Left lung (tissue), 14 donors: ENCODE data around the gene LTV1. TPM values are rescaled to one million over a fixed set of nuclear protein-coding genes. Genes with fewer than 3 reads are reported as not detected.
A peak's percentile ranks its signal among the peaks of the same experiment; 100 is the strongest.
"Not testable (repeated sequence)": the region's sequence is repeated elsewhere in the genome, so short reads cannot be mapped to it uniquely, and the experiment has no call there.

ENCODE experiments used
- ATAC-seq: fragments of 200-7000 bp; cut with Tn5 transposase; one replicate; pipeline ENCODE4 v1.9.1; 2020; ENCODE audit warnings: moderate library complexity
- DNase-seq, 4 donors: peaks; one replicate each; pipeline ENCODE4 v3.0.0-alpha.2; 2013 to 2020
- H3K27ac ChIP-seq, 2 donors: fragments of 200-600 bp; sonication (generic) in 1 of 2; one replicate each; pipeline versions ENCODE4 v1.5.0 to v1.8.0; 2020 to 2021
- H3K27me3 ChIP-seq, 2 donors: fragments of 200-600 bp; sonication (generic) in 1 of 2; one replicate each; pipeline versions ENCODE4 v1.5.0 to v1.8.0; 2020 to 2021
- H3K36me3 ChIP-seq, 2 donors: fragments of 200-600 bp; sonication (generic) in 1 of 2; one replicate each; pipeline versions ENCODE4 v1.5.0 to v1.8.0; 2020 to 2021
- H3K4me1 ChIP-seq, 2 donors: fragments of 200-600 bp; one replicate each; pipeline ENCODE4 v1.8.0; 2021
- H3K4me3 ChIP-seq, 2 donors: fragments of 200-600 bp; sonication (generic) in 1 of 2; one replicate each; pipeline versions ENCODE4 v1.5.0 to v1.8.0; 2020 to 2021; ENCODE audit warnings: mild to moderate bottlenecking in 1 of 2
- H3K9me3 ChIP-seq, 2 donors: fragments of 200-600 bp; sonication (generic) in 1 of 2; one replicate each; pipeline versions ENCODE4 v1.5.0 to v1.8.0; 2020 to 2021
- CTCF ChIP-seq, 2 donors: fragments of 200-600 bp; sonication (generic) in 1 of 2; IDR thresholded peaks; one replicate each; pipeline versions ENCODE4 v1.5.0 to v1.8.0; 2021; ENCODE audit warnings: antibody characterized with exemption in 2 of 2
- intact Hi-C, 2 donors: fragments of 100-400 bp; cut with DNase I; formaldehyde crosslinking; loops; one replicate each; pipeline versions ENCODE4 v1.11.2 to v1.14.2; 2022
- long read RNA-seq, 12 donors: library from polyadenylated mRNA in 2 of 12; unstranded in 2 of 12; transcript quantifications; one replicate each; pipeline ENCODE4 v2.0.0 and lab custom pipeline, GENCODE V29; 2019 to 2026
- polyA plus RNA-seq, 6 donors: library from polyadenylated mRNA; unstranded; fragments of 120-200 nt; gene quantifications; one replicate each; pipeline ENCODE4 v1.2.1, GENCODE V29; 2013; ENCODE audit not compliant: insufficient read length in 6 of 6
- total RNA-seq, 2 donors: library from RNA; stranded (reverse); fragmentation: NEBNext Ultra II Directional; extraction: Animal tissue kit (Norgen Biotek cat#: 25700); gene quantifications; one replicate each; pipeline ENCODE4 v1.2.1, GENCODE V29; 2021
- donor health status: DM: no; HTN: yes; CAD: no.
- donor health status: DM: no; HTN: no; CAD: no.

LTV1 gene
- total RNA-seq, result 10 to 100 TPM; 16.1 to 24.2 TPM
- polyA plus RNA-seq, result 10 to 100 TPM; 37.6 to 47.5 (median 39.0) TPM
- long read RNA-seq, donor 1, partial matches to known transcripts, result 0 of 4 reads
- long read RNA-seq, donor 1, other reads (novel, unspliced or antisense), result 0 of 4 reads
- long read RNA-seq, donor 2, partial matches to known transcripts, result 11 of 14 reads
- long read RNA-seq, donor 2, other reads (novel, unspliced or antisense), result 0 of 14 reads
- long read RNA-seq, donor 3, partial matches to known transcripts, result 0 of 4 reads
- long read RNA-seq, donor 3, other reads (novel, unspliced or antisense), result 0 of 4 reads
- long read RNA-seq, donor 4, transcript LTV1-201 (11 exons, 1,847 nt), result major isoform, 12 of 18 reads
- long read RNA-seq, donor 4, partial matches to known transcripts, result 5 of 18 reads
- long read RNA-seq, donor 4, other reads (novel, unspliced or antisense), result 1 of 18 reads
- long read RNA-seq, donor 5, partial matches to known transcripts, result 0 of 4 reads
- long read RNA-seq, donor 5, other reads (novel, unspliced or antisense), result 0 of 4 reads
- long read RNA-seq, donor 6, transcript LTV1-201 (11 exons, 1,847 nt), result major isoform, 5 of 5 reads
- long read RNA-seq, donor 6, partial matches to known transcripts, result 0 of 5 reads
- long read RNA-seq, donor 6, other reads (novel, unspliced or antisense), result 0 of 5 reads
- long read RNA-seq, donor 7, transcript LTV1-201 (11 exons, 1,847 nt), result major isoform, 5 of 5 reads
- long read RNA-seq, donor 7, partial matches to known transcripts, result 0 of 5 reads
- long read RNA-seq, donor 7, other reads (novel, unspliced or antisense), result 0 of 5 reads
- long read RNA-seq, donor 8, transcript LTV1-201 (11 exons, 1,847 nt), result major isoform, 6 of 6 reads
- long read RNA-seq, donor 8, partial matches to known transcripts, result 0 of 6 reads
- long read RNA-seq, donor 8, other reads (novel, unspliced or antisense), result 0 of 6 reads
- long read RNA-seq, donor 9, result 0 reads
- long read RNA-seq, donor 10, transcript LTV1-201 (11 exons, 1,847 nt), result major isoform, 10 of 19 reads
- long read RNA-seq, donor 10, partial matches to known transcripts, result 9 of 19 reads
- long read RNA-seq, donor 10, other reads (novel, unspliced or antisense), result 0 of 19 reads
- long read RNA-seq, donor 11, partial matches to known transcripts, result 0 of 3 reads
- long read RNA-seq, donor 11, other reads (novel, unspliced or antisense), result 0 of 3 reads
- long read RNA-seq, donor 12, transcript LTV1-201 (11 exons, 1,847 nt), result major isoform, 5 of 5 reads
- long read RNA-seq, donor 12, partial matches to known transcripts, result 0 of 5 reads
- long read RNA-seq, donor 12, other reads (novel, unspliced or antisense), result 0 of 5 reads

DNA sequence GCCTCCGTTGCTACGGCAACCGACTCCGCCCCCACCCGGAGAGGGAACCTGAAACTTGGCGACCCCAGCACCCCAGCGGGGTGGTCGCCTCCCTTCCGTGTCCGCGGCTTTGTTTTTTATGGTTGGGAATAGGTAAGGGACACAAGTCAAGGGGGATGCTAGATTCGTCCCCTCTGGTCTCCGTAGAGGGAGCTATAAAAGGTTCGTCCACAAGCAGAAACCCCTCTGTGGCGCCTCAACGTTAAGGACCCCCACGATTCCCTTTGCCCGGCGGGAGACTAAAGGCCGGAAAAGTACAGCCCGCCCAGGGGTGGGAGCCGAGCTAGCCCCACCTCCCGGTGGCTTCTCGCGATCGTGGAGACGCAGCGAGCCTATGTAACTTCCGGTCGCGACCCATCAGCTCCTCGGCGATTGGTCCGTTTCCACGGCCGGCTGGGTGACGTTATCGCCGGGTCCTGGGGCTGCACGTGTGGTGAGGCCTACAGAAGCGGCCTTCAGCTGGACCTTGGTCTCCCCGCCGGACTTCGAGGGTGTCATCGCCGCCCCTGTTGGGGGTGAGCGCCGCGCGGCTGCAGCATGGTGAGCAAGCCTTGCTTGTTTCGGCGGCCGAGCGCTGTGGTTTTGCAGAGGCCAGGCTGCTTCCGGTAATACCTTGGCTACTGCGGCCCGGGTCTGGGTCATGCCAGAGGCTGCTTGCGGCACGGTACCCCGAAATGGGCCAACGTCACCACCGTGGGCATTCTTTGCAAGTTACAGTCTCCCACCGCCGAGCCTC, at the start of gene LTV1:
TSS of gene LTV1 (plus strand) at position 437 of the 775 bp plus-strand sequence. CDS start at position 577, 140 bp downstream.
- ATAC-seq, result peak; percentile 99
- intact Hi-C loops, result no loop called here

GRCh38 chr6:143796551-143796950, 46.6 kb upstream of the LTV1 start:
- intact Hi-C loops, result not testable (repeated sequence)
- peaks cover 0 to 36% of the 10 kb centered on the region in 2 donors for H3K36me3 ChIP-seq

More for the DNA sequence above, at the start of gene LTV1:
- Histone ChIP-seq H3K27ac (peak within 1 kb of the TSS; percentile 91 to 92), H3K4me1 (peaks cover 6 to 33% of the 10 kb centered on the region in 2 donors), H3K36me3 (peaks cover 5 to 30% of the 10 kb centered on the region in 2 donors), H3K27me3 (no peaks in the 10 kb centered on the region), H3K9me3 (no peaks in the 10 kb centered on the region), H3K4me3 (peak within 1 kb of the TSS; percentile 86 to 98)
- no peak for TF ChIP-seq CTCF (IDR thresholded peaks at IDR 0.05)
- peak; percentile 96 to 98 (median 97) for DNase-seq

DNA sequence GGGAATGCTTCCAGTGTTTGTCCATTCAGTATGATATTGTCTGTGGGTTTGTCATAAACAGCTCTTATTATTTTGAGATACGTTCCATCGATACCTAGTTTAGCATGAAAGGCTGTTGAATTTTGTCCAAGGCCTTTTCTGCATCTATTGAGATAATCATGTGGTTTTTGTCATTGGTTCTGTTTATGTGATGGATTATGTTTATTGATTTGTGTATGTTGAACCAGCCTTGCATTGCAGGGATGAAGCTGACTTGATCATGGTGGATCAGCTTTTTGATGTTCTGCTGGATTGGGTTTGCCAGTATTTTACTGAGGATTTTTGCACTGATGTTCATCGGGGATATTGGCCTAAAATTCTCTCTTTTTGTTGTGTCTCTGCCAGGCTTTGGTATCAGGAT, 44.7 kb upstream of the LTV1 start:
- H3K36me3 ChIP-seq, result peaks cover 0 to 17% of the 10 kb centered on the region in 2 donors
- H3K27ac ChIP-seq, H3K4me1 ChIP-seq, H3K4me3 ChIP-seq, intact Hi-C loops, ATAC-seq, DNase-seq, H3K27me3 ChIP-seq: not testable (repeated sequence)
- H3K9me3 ChIP-seq, result peaks cover 0 to 10% of the 10 kb centered on the region in 2 donors

More at GRCh38 chr6:143796551-143796950, 46.6 kb upstream of the LTV1 start:
- peaks cover 0 to 20% of the 10 kb centered on the region in 2 donors for H3K9me3 ChIP-seq
- not testable (repeated sequence) for H3K4me3 ChIP-seq, ATAC-seq, H3K4me1 ChIP-seq, H3K27me3 ChIP-seq, DNase-seq, H3K27ac ChIP-seq

- no peaks in the 10 kb centered on the region for H3K27me3 ChIP-seq
- peaks cover 0 to 30% of the 10 kb centered on the region in 2 donors for H3K4me1 ChIP-seq
- no peak overlapping the region for H3K4me3 ChIP-seq
- H3K27ac ChIP-seq, result no peak overlapping the region
- intact Hi-C loops, result no loop called here
- no peak for DNase-seq
- peaks cover 0 to 6% of the 10 kb centered on the region in 2 donors for H3K36me3 ChIP-seq
- H3K9me3 ChIP-seq, result peaks cover 0 to 10% of the 10 kb centered on the region in 2 donors
- ATAC-seq, result no peak
- TF ChIP-seq CTCF (IDR thresholded peaks at IDR 0.05), result no peak
These were observed 40.1 kb upstream of the LTV1 start for GRCh38 chr6:143802833-143803565.
